DOHH2 (cell line): Measurements from ENCODE around the gene ARIH2.

Source experiments
- EZH2phosphoT487 ChIP-seq: fragments of 200-600 bp; sonication (generic); IDR thresholded peaks from 2 replicates; pipeline ENCODE4 v1.6.1; 2017; ENCODE audit warnings: borderline replicate concordance, mild to moderate bottlenecking, antibody characterized with exemption, low read length, moderate library complexity, mixed read lengths
- TF ChIP-seq, protein P1 (sequence below): fragments of 200-600 bp; sonication (generic); IDR thresholded peaks from one replicate; pipeline ENCODE4 v1.5.1; 2014; ENCODE audit warnings: antibody characterized with exemption, mild to moderate bottlenecking, low read depth, low read length; ENCODE audit not compliant: poor library complexity, severe bottlenecking

DNA sequence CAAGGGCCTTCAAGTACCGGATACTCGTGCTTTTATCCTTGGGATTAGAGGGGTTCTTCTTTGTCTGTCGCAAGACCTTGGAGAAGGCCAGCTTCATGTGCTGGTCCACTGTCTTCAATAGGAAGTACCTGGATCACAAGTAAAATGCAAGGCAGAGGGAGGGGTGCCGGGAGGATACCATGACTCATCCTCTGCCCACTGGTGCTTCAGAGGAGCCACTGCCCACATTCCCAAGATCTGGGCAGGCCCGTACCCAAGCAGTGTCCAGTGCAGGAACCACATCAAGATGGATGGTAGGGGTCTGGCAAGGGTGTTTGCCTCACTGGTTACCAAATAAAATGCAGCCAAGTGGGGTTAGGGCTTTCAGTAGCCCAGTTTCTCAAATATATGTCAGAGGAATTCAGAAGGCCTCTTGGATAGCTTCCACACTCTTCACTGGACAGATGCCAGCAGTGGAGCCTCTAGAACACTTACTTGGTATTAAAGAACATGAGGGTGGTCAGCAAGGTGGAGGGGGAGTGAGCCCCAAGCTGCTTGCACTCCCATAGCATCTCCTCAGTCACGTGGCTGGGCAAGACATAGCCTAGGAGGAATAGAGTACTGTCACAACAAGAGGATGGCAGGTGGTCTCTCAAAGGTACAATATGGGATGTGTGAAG, 114.1 kb downstream of the ARIH2 start:
- no peak for TF ChIP-seq EZH2phosphoT487
- TF ChIP-seq, protein P1, sequence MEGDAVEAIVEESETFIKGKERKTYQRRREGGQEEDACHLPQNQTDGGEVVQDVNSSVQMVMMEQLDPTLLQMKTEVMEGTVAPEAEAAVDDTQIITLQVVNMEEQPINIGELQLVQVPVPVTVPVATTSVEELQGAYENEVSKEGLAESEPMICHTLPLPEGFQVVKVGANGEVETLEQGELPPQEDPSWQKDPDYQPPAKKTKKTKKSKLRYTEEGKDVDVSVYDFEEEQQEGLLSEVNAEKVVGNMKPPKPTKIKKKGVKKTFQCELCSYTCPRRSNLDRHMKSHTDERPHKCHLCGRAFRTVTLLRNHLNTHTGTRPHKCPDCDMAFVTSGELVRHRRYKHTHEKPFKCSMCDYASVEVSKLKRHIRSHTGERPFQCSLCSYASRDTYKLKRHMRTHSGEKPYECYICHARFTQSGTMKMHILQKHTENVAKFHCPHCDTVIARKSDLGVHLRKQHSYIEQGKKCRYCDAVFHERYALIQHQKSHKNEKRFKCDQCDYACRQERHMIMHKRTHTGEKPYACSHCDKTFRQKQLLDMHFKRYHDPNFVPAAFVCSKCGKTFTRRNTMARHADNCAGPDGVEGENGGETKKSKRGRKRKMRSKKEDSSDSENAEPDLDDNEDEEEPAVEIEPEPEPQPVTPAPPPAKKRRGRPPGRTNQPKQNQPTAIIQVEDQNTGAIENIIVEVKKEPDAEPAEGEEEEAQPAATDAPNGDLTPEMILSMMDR, result no peak
